Transverse colon (tissue), 4 donors: ENCODE results near the gene FAM149A.

ENCODE experiments used
- POLR2A ChIP-seq: fragments of 450-650 bp; IDR thresholded peaks from one replicate; pipeline ENCODE4 v1.6.1; 2016; ENCODE audit warnings: antibody characterized with exemption, mild to moderate bottlenecking, moderate library complexity
- POLR2AphosphoS5 ChIP-seq, 3 donors: sonication (generic); formaldehyde crosslinking; IDR thresholded peaks; one replicate each; pipeline ENCODE4 v1.6.1; 2016; ENCODE audit warnings: antibody characterized with exemption in 3 of 3
- TF ChIP-seq, protein P1 (sequence below), 5 experiments: fragments of 200-600 bp in 3 of 5; fragments of 450-650 bp in 2 of 5; sonication (generic) in 3 of 5; IDR thresholded peaks; 1 replicate in 2 of 5; 2 replicates in 3 of 5; pipeline ENCODE4 v1.5.1; 2016 to 2017; ENCODE audit warnings: antibody characterized with exemption in 5 of 5, inconsistent platforms in 3 of 5, mild to moderate bottlenecking in 2 of 5, moderate library complexity in 1 of 5

DNA sequence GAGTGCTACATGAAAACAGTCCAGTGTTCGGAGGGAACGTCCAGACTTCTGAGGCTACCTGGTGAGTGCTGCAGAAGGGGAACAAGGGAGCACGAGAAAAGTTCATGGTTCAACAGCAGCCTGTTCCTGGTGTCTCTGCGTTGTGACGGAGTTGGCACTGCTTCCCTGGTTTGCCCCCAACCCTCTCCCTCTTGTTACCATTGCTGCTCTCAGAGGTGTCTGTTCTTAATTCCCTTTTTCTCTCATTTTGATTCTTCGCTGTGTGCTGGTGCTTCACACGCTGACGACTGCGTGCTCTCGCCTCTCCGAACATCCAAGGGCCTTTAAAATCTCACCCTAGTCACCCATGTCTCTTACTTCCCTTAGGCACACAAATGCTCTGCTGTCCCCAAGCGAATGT, 1.6 kb upstream of the FAM149A start:
- TF ChIP-seq, protein P1, sequence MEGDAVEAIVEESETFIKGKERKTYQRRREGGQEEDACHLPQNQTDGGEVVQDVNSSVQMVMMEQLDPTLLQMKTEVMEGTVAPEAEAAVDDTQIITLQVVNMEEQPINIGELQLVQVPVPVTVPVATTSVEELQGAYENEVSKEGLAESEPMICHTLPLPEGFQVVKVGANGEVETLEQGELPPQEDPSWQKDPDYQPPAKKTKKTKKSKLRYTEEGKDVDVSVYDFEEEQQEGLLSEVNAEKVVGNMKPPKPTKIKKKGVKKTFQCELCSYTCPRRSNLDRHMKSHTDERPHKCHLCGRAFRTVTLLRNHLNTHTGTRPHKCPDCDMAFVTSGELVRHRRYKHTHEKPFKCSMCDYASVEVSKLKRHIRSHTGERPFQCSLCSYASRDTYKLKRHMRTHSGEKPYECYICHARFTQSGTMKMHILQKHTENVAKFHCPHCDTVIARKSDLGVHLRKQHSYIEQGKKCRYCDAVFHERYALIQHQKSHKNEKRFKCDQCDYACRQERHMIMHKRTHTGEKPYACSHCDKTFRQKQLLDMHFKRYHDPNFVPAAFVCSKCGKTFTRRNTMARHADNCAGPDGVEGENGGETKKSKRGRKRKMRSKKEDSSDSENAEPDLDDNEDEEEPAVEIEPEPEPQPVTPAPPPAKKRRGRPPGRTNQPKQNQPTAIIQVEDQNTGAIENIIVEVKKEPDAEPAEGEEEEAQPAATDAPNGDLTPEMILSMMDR (IDR thresholded peaks at IDR 0.05): no peak
- TF ChIP-seq POLR2A: no peak
- TF ChIP-seq POLR2AphosphoS5 (IDR thresholded peaks at IDR 0.05): no peak
